IMR-90 (cell line): Measurements from ENCODE around the gene SCN4A. TPM values are rescaled to one million over a fixed set of nuclear protein-coding genes. Genes with fewer than 3 reads are reported as not detected.

Experiments used
- ATAC-seq: fragments of 200-7000 bp; cut with Tn5 transposase; 2 replicates; pipeline ENCODE4 v1.9.1; 2020; ENCODE audit warnings: low read depth, mild to moderate bottlenecking, moderate library complexity
- BruUV-seq: library from RNA; stranded (reverse); fragments of 400-500 nt; replicated peaks from 2 replicates; lab custom pipeline; 2021; lab: Mats Ljungman, UMichigan
- CTCF ChIA-PET: fragments of 300-600 bp; formaldehyde crosslinking; extraction: SDS; loops from one replicate; lab custom pipeline; 2021; ENCODE audit warnings: antibody characterized with exemption; lab: Yijun Ruan, JAX
- POLR2A ChIA-PET: fragments of 300-600 bp; sonication (Branson Sonifier 250); formaldehyde crosslinking; loops from one replicate; lab custom pipeline; 2022; ENCODE audit warnings: antibody characterized with exemption; ENCODE audit not compliant: unreplicated experiment; lab: Charles Lee
- DNase-seq: peaks from one replicate; pipeline ENCODE4 v3.0.0; 2013
- H2AFZ ChIP-seq: replicated peaks from 2 replicates; pipeline ENCODE3; 2013; ENCODE audit warnings: low read length, mild to moderate bottlenecking; ENCODE audit not compliant: poor library complexity
- H2AK5ac ChIP-seq: 2 replicates; pipeline ENCODE4 v1.6.1; 2013; ENCODE audit warnings: low read depth, low read length, inconsistent platforms
- H2AK9ac ChIP-seq: replicated peaks from 2 replicates; pipeline ENCODE3; 2013; ENCODE audit warnings: mild to moderate bottlenecking, low read depth, low read length, moderate library complexity; ENCODE audit not compliant: poor library complexity
- H2BK120ac ChIP-seq: 2 replicates; pipeline ENCODE4 v1.6.1; 2013; ENCODE audit warnings: low read depth, low read length, inconsistent platforms
- H2BK15ac ChIP-seq: 3 replicates; pipeline ENCODE4 v1.6.1; 2013; ENCODE audit warnings: low read depth, low read length, inconsistent platforms
- H2BK20ac ChIP-seq: 2 replicates; pipeline ENCODE4 v1.6.1; 2013; ENCODE audit warnings: low read depth, mild to moderate bottlenecking, inconsistent platforms, low read length, moderate library complexity
- H2BK5ac ChIP-seq: 2 replicates; pipeline ENCODE4 v1.6.1; 2013; ENCODE audit warnings: mild to moderate bottlenecking, low read depth, low read length, inconsistent platforms; ENCODE audit not compliant: poor library complexity, severe bottlenecking
- H3K14ac ChIP-seq: replicated peaks from 2 replicates; pipeline ENCODE4 v1.6.1; 2013; ENCODE audit warnings: low read depth, low read length, inconsistent platforms
- H3K18ac ChIP-seq: 2 replicates; pipeline ENCODE4 v1.6.1; 2013; ENCODE audit warnings: low read depth, low read length, control low read depth
- H3K23ac ChIP-seq: 2 replicates; pipeline ENCODE4 v1.6.1; 2013; ENCODE audit warnings: low read depth, low read length, inconsistent platforms
- H3K27ac ChIP-seq: 2 replicates; pipeline ENCODE4 v1.5.1; 2013; ENCODE audit warnings: mild to moderate bottlenecking, control low read depth, low read length; ENCODE audit not compliant: insufficient read depth
- H3K27me3 ChIP-seq: 2 replicates; pipeline ENCODE4 v1.6.1; 2013; ENCODE audit warnings: low read length; ENCODE audit not compliant: control insufficient read depth, insufficient read depth
- H3K36me3 ChIP-seq: 2 replicates; pipeline ENCODE4 v1.6.1; 2013; ENCODE audit warnings: low read length, mixed read lengths; ENCODE audit not compliant: control insufficient read depth, insufficient read depth
- H3K4ac ChIP-seq: 2 replicates; pipeline ENCODE4 v1.6.1; 2013; ENCODE audit warnings: low read depth, low read length, inconsistent platforms
- H3K4me1 ChIP-seq: 2 replicates; pipeline ENCODE4 v1.6.1; 2013; ENCODE audit warnings: low read length, mixed read lengths; ENCODE audit not compliant: control insufficient read depth, insufficient read depth
- H3K4me2 ChIP-seq: 2 replicates; pipeline ENCODE4 v1.6.1; 2013; ENCODE audit warnings: low read depth, mild to moderate bottlenecking, control low read depth, low read length, moderate library complexity
- H3K4me3 ChIP-seq: 2 replicates; pipeline ENCODE4 v1.5.1; 2013; ENCODE audit warnings: low read depth, mild to moderate bottlenecking, control low read depth, low read length, moderate library complexity; ENCODE audit not compliant: insufficient read depth
- H3K56ac ChIP-seq: 2 replicates; pipeline ENCODE4 v1.6.1; 2013; ENCODE audit warnings: low read length, inconsistent platforms; ENCODE audit not compliant: insufficient read depth; ENCODE audit errors: extremely low read depth
- H3K79me1 ChIP-seq, 2 experiments: 2 replicates each; pipeline ENCODE4 v1.6.1; 2013; ENCODE audit warnings: low read length in 2 of 2, inconsistent platforms in 1 of 2, low read depth in 1 of 2
- H3K9ac ChIP-seq: 2 replicates; pipeline ENCODE4 v1.6.1; 2013; ENCODE audit warnings: low read depth, low read length, control low read depth
- H3K9me1 ChIP-seq: 2 replicates; pipeline ENCODE4 v1.6.1; 2013; ENCODE audit warnings: low read length, inconsistent platforms; ENCODE audit not compliant: insufficient read depth
- H3K9me3 ChIP-seq: 2 replicates; pipeline ENCODE4 v1.6.1; 2013; ENCODE audit warnings: low read length; ENCODE audit not compliant: control insufficient read depth, insufficient read depth
- H4K20me1 ChIP-seq: 2 replicates; pipeline ENCODE4 v1.6.1; 2013; ENCODE audit warnings: low read length, inconsistent platforms; ENCODE audit not compliant: insufficient read depth
- H4K5ac ChIP-seq: 2 replicates; pipeline ENCODE4 v1.6.1; 2013; ENCODE audit warnings: mild to moderate bottlenecking, low read depth, low read length, control low read depth
- H4K8ac ChIP-seq, 2 experiments: 2 replicates each; pipeline ENCODE4 v1.6.1; 2013; ENCODE audit warnings: low read depth in 2 of 2, low read length in 2 of 2, control low read depth in 1 of 2, inconsistent platforms in 1 of 2
- H4K91ac ChIP-seq: 2 replicates; pipeline ENCODE4 v1.6.1; 2013; ENCODE audit warnings: low read depth, low read length, inconsistent platforms; ENCODE audit not compliant: insufficient read depth
- BHLHE40 ChIP-seq: fragments of 150-350 bp; IDR thresholded peaks from 2 replicates; pipeline ENCODE4 v1.6.1; 2016; ENCODE audit warnings: mild to moderate bottlenecking, low read depth, low read length
- CEBPB ChIP-seq: IDR thresholded peaks from 2 replicates; pipeline ENCODE4 v1.6.1; 2012; ENCODE audit warnings: low read depth, low read length, improper control_type of control experiment
- CHD1 ChIP-seq: IDR thresholded peaks from 2 replicates; pipeline ENCODE4 v1.6.1; 2012; ENCODE audit warnings: low read depth, low read length, improper control_type of control experiment
- CTCF ChIP-seq: conservative IDR thresholded peaks from 2 replicates; pipeline ENCODE4 v1.5.1; 2012; ENCODE audit warnings: mild to moderate bottlenecking, low read depth, low read length, improper control_type of control experiment
- FOS ChIP-seq: fragments of 150-350 bp; IDR thresholded peaks from 2 replicates; pipeline ENCODE4 v1.6.1; 2016; ENCODE audit warnings: low read depth, low read length
- MAFK ChIP-seq: IDR thresholded peaks from 2 replicates; pipeline ENCODE4 v1.6.1; 2012; ENCODE audit warnings: low read depth, low read length, improper control_type of control experiment
- MAZ ChIP-seq: IDR thresholded peaks from 2 replicates; pipeline ENCODE4 v1.6.1; 2012; ENCODE audit warnings: low read depth, mild to moderate bottlenecking, low read length, improper control_type of control experiment, moderate library complexity, borderline replicate concordance
- MXI1 ChIP-seq: IDR thresholded peaks from 2 replicates; pipeline ENCODE4 v1.6.1; 2012; ENCODE audit warnings: low read depth, mild to moderate bottlenecking, low read length, moderate library complexity, borderline replicate concordance
- NFE2L2 ChIP-seq: fragments of 150-350 bp; IDR thresholded peaks from 2 replicates; pipeline ENCODE4 v1.6.1; 2016; ENCODE audit warnings: low read depth, mild to moderate bottlenecking, low read length
- POLR2A ChIP-seq: IDR thresholded peaks from 2 replicates; pipeline ENCODE4 v1.6.1; 2012; ENCODE audit warnings: mild to moderate bottlenecking, low read depth, low read length
- RAD21 ChIP-seq: IDR thresholded peaks from 2 replicates; pipeline ENCODE4 v1.6.1; 2012; ENCODE audit warnings: low read length, improper control_type of control experiment
- RCOR1 ChIP-seq: IDR thresholded peaks from 2 replicates; pipeline ENCODE4 v1.6.1; 2012; ENCODE audit warnings: mild to moderate bottlenecking, low read length, improper control_type of control experiment; ENCODE audit not compliant: insufficient replicate concordance
- RFX5 ChIP-seq: IDR thresholded peaks from 2 replicates; pipeline ENCODE4 v1.8.0; 2012; ENCODE audit warnings: low read depth, mild to moderate bottlenecking, low read length, moderate library complexity
- SMC3 ChIP-seq: fragments of 150-350 bp; IDR thresholded peaks from 2 replicates; pipeline ENCODE4 v1.6.1; 2016; ENCODE audit warnings: low read depth, mild to moderate bottlenecking, antibody characterized with exemption, low read length, moderate library complexity
- USF2 ChIP-seq: fragments of 150-350 bp; IDR thresholded peaks from 2 replicates; pipeline ENCODE4 v1.6.1; 2017; ENCODE audit warnings: mild to moderate bottlenecking, antibody characterized with exemption, low read length, low read depth
- WGBS, 2 experiments: methylation state at CpG; one replicate each; pipeline versions ENCODE4 v1.1.5 to v1.1.7; 2013; ENCODE audit warnings: missing lambda C conversion rate in 2 of 2; ENCODE audit not compliant: insufficient read length in 1 of 2; ENCODE audit errors: extremely low coverage in 2 of 2; 5-methylcytosine and 5-hydroxymethylcytosine counted together
- dilution Hi-C: fragments of 300-500 bp; cut with HindIII; formaldehyde crosslinking; loops from one replicate; pipeline ENCODE4 v1.14.3; 2018; ENCODE audit warnings: low sequenced_read_pairs; ENCODE audit not compliant: unreplicated experiment
- in situ Hi-C: fragments of 300-500 bp; cut with MboI; formaldehyde crosslinking; loops from 3 replicates; pipeline ENCODE4 v1.14.3; 2019; ENCODE audit warnings: low sequenced_read_pairs, inconsistent platforms, mixed read lengths
- intact Hi-C: fragments of 100-400 bp; cut with micrococcal nuclease; formaldehyde crosslinking; loops from 2 replicates; pipeline ENCODE4 v1.10.0; 2022
- polyA plus RNA-seq, 3 experiments: library from polyadenylated mRNA; depleted of rRNA; stranded (reverse); fragments of >200 nt; gene quantifications; 2 replicates each; pipeline ENCODE4 v1.2.3, GENCODE V29; 2012; ENCODE audit warnings: low replicate concordance in 1 of 3
- total RNA-seq: library from RNA; depleted of rRNA; stranded (reverse); fragments of >200 nt; gene quantifications from 2 replicates; pipeline ENCODE4 v1.2.3, GENCODE V29; 2012
- TF ChIP-seq, protein P1 (sequence below): fragments of 150-350 bp; IDR thresholded peaks from 2 replicates; pipeline ENCODE4 v1.6.1; 2016; ENCODE audit warnings: low read depth, mild to moderate bottlenecking, low read length, moderate library complexity, borderline replicate concordance

The SCN4A gene
- total and polyA plus RNA-seq, 2 of the 4 experiments (the other 2 are of a cell fraction) = not detected

GRCh38 chr17:63930951-63931575, 41.7 kb downstream of the SCN4A start:
- BruUV-seq = no TSS peak
- Histone ChIP-seq H3K56ac (no peak overlapping the region), H3K9ac (no peak overlapping the region), H3K9me1 (no peaks in the 10 kb centered on the region), H3K27me3 (peaks cover 37% of the 10 kb centered on the region), H2AFZ (no peak overlapping the region), H3K4me3 (no peak overlapping the region), H3K27ac (no peak overlapping the region), H3K23ac (no peak overlapping the region), H2AK5ac (no peak overlapping the region), H2BK120ac (no peak overlapping the region), H3K4me1 (no peaks in the 10 kb centered on the region), H2AK9ac (no peak overlapping the region), H3K4me2 (no peak overlapping the region), H4K91ac (no peak overlapping the region), H3K18ac (no peak overlapping the region), H3K79me1 (no peaks in the 10 kb centered on the region), H2BK15ac (no peak overlapping the region), H2BK5ac (no peak overlapping the region), H4K8ac (no peak overlapping the region), H2BK20ac (no peak overlapping the region), H3K9me3 (no peaks in the 10 kb centered on the region), H3K4ac (no peak overlapping the region), H3K36me3 (no peaks in the 10 kb centered on the region), H4K5ac (no peak overlapping the region), H3K14ac (no peak overlapping the region), H4K20me1 (no peaks in the 10 kb centered on the region)
- POLR2A ChIA-PET = no interaction called here
- in situ Hi-C loops = no loop called here
- CTCF ChIA-PET = no interaction called here
- WGBS, 2 experiments = 90% methylated on average over 2 of the region's 16 CpGs; no CpG with 5 or more reads in 1 of the 2 experiments
- DNase-seq (no peak), ATAC-seq (no peak)
- intact Hi-C loops = no loop called here
- dilution Hi-C loops = no loop called here
- TF ChIP-seq USF2 (no peak), RAD21 (no peak), SMC3 (no peak), CHD1 (no peak), CTCF (no peak), RFX5 (no peak), MAZ (no peak), MAFK (no peak), RCOR1 (no peak), POLR2A (no peak), NFE2L2 (no peak), BHLHE40 (no peak), MXI1 (no peak), CEBPB (no peak), FOS (no peak)
- TF ChIP-seq, protein P1, sequence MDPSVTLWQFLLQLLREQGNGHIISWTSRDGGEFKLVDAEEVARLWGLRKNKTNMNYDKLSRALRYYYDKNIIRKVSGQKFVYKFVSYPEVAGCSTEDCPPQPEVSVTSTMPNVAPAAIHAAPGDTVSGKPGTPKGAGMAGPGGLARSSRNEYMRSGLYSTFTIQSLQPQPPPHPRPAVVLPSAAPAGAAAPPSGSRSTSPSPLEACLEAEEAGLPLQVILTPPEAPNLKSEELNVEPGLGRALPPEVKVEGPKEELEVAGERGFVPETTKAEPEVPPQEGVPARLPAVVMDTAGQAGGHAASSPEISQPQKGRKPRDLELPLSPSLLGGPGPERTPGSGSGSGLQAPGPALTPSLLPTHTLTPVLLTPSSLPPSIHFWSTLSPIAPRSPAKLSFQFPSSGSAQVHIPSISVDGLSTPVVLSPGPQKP = no peak
